Chondrocyte (in vitro differentiated cells): ENCODE measurements around the gene SAE1. TPM values are rescaled to one million over a fixed set of nuclear protein-coding genes. Genes with fewer than 3 reads are reported as not detected.
A peak's percentile ranks its signal among the peaks of the same experiment; 100 is the strongest.

Experiments
- DNase-seq: peaks from one replicate; pipeline ENCODE4 v3.0.0; 2021; ENCODE audit warnings: mixed read lengths, low spot score
- H3K27ac Mint-ChIP-seq: one replicate; pipeline ENCODE4 v1.8.0; 2021; ENCODE audit warnings: mild to moderate bottlenecking, moderate library complexity, mixed read lengths; ENCODE audit not compliant: unreplicated experiment
- H3K27me3 Mint-ChIP-seq: 2 replicates; pipeline ENCODE4 v1.8.0; 2021; ENCODE audit warnings: low read depth, mixed read lengths
- H3K36me3 Mint-ChIP-seq: 2 replicates; pipeline ENCODE4 v1.8.0; 2021; ENCODE audit warnings: low read depth, mixed read lengths
- H3K4me1 Mint-ChIP-seq: 2 replicates; pipeline ENCODE4 v1.8.0; 2021; ENCODE audit warnings: low read depth, mild to moderate bottlenecking, mixed read lengths
- H3K4me3 Mint-ChIP-seq: one replicate; pipeline ENCODE4 v1.8.0; 2021; ENCODE audit warnings: mild to moderate bottlenecking, moderate library complexity, mixed read lengths; ENCODE audit not compliant: unreplicated experiment
- H3K9me3 Mint-ChIP-seq: 2 replicates; pipeline ENCODE4 v1.8.0; 2021; ENCODE audit warnings: low read depth, mixed read lengths
- total RNA-seq: library from RNA; stranded (reverse); gene quantifications from 3 replicates; pipeline ENCODE4 v1.2.1, GENCODE V29; 2021
- TF ChIP-seq, protein P1 (sequence below): fragments of 200-600 bp; sonication (generic); IDR thresholded peaks from 2 replicates; pipeline ENCODE4 v1.5.0; 2021; ENCODE audit warnings: antibody characterized with exemption, mild to moderate bottlenecking, moderate library complexity

SAE1 gene
- total RNA-seq, 1 donor from 2014 or later: 91.2 TPM

DNA sequence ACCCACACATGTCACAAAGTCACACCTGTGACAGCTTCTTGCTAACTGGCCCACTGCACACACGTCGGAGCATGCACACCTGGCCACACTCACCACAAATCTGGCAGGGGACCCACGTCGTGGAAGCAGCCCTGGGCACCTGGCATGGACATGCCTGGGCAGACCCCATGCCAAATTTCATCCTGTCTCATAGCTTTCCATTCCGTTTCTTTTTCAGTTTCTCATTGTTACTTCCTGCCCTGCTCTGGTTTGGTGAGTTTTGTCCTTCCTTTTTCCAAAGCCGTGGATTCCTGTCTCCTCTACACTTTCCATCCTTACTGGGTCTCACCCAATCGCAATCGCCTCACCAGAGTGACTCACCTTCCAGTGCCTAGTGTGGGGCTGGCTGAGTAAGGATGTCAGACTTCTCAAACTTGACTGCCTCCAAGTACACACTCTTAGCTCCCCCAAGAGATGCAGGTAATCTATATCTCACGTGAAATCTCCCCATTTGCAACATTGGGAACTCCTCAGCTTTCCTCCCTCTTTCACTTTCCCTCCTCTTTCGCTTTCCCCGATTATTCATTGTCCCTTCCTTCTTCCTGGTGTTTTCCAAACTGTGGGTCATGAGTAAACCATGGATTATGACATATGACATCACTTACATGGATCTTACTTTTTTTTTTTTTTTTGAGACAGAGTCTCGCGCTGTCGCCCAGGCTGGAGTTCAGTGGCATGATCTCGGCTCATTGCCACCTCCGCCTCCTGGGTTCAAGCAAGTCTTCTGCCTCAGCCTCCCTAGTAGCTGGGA, 102.0 kb downstream of the SAE1 start:
- H3K4me3 Mint-ChIP-seq: peak overlapping the region; percentile 63
- no peaks in the 10 kb centered on the region for H3K36me3 Mint-ChIP-seq
- no peaks in the 10 kb centered on the region for H3K9me3 Mint-ChIP-seq
- TF ChIP-seq, protein P1, sequence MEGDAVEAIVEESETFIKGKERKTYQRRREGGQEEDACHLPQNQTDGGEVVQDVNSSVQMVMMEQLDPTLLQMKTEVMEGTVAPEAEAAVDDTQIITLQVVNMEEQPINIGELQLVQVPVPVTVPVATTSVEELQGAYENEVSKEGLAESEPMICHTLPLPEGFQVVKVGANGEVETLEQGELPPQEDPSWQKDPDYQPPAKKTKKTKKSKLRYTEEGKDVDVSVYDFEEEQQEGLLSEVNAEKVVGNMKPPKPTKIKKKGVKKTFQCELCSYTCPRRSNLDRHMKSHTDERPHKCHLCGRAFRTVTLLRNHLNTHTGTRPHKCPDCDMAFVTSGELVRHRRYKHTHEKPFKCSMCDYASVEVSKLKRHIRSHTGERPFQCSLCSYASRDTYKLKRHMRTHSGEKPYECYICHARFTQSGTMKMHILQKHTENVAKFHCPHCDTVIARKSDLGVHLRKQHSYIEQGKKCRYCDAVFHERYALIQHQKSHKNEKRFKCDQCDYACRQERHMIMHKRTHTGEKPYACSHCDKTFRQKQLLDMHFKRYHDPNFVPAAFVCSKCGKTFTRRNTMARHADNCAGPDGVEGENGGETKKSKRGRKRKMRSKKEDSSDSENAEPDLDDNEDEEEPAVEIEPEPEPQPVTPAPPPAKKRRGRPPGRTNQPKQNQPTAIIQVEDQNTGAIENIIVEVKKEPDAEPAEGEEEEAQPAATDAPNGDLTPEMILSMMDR: no peak
- no peaks in the 10 kb centered on the region for H3K27me3 Mint-ChIP-seq
- DNase-seq: no peak
- H3K4me1 Mint-ChIP-seq: peaks cover 19% of the 10 kb centered on the region
- peak overlapping the region; percentile 89 for H3K27ac Mint-ChIP-seq

DNA sequence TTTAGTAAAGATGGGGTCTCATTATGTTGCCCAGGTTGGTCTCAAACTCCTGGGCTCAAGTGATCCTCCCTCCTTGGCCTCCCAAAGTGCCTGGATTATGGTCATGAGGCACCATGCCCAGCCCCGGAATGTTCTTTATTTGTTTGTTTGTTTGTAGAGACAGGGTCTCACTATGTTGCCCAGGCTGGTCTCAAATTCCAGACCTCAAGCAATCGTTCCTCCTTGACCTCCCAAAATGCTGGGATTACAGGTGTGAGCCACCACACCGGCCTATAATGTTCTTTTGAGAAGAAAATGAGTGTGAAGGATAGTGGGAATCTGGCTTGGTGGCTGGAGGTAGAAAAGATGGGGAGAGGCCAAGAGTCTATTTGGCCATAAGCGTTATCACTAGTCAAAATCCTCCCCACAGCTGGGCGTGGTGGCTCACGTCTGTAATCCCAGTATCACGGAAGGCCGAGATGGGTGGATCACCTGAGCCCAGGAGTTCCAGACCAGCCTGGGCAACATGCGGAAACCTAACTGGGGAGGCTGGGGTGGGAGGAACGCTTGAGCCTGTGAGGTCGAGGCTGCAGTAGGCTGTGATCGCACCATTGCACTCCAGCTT, 105.5 kb downstream of the SAE1 start:
- Mint-ChIP-seq H3K9me3 (no peaks in the 10 kb centered on the region), H3K36me3 (no peaks in the 10 kb centered on the region), H3K4me3 (no peak overlapping the region), H3K27ac (no peak overlapping the region), H3K27me3 (no peaks in the 10 kb centered on the region), H3K4me1 (peaks cover 31% of the 10 kb centered on the region)
- DNase-seq: no peak
- TF ChIP-seq, protein P1: no peak

DNA sequence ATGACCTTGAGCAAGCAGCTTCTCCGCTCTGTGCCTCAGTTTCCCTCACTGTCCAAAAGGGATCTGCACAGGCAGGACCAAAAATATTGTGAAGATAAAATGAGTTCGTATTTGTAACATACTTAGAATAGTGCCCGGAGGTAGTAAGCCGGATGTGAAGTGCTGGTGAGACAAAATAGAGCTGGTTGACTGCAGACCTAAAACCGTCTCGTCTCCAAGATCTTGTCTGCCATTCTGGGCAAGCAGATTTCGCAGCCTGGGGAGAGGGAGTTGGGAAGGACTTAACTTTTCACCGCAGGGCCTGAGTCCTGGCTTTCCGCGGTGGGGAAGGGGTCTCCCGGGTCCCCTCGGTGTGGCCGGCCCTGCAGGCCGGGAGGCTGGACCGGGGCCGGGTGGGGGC, 108.5 kb downstream of the SAE1 start:
- no peaks in the 10 kb centered on the region for H3K36me3 Mint-ChIP-seq
- no peaks in the 10 kb centered on the region for H3K27me3 Mint-ChIP-seq
- DNase-seq: no peak
- peak overlapping the region; percentile 60 for H3K4me3 Mint-ChIP-seq
- no peaks in the 10 kb centered on the region for H3K9me3 Mint-ChIP-seq
- TF ChIP-seq, protein P1: no peak
- peaks cover 23% of the 10 kb centered on the region for H3K4me1 Mint-ChIP-seq
- H3K27ac Mint-ChIP-seq: no peak overlapping the region

DNA sequence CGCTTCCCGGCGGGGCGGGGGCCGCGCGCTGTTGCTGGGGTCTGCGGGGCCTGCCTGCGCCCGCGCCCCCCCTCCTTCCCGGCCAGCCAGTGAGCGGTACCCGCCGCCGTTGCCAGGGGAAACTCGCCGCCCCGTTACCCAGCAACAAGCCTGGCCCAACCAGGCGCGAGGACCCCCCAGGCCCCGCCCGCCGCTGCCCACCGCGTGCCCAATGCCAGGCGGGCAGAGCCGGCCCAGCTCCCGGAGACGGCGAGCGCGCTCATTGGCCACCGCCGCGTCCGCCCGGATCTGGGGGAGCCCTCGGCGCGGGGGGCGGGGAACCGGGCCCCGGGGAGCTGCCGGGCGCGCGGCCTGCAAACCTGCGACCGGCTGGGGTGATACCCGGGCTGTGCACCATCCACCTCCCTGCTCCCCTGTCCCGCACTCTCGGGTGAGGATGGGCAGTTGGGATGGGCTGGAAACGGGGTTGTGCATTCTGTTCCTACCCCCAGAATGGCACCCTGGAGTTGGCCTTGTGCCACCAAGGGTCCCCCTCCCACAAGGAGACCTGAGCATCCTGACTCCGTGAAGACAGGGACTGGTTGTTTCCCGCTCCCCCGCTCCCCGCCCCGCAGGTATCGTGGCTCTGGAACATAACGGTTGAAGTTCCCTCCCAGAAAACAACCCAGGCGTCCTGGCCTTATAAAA, 109.1 kb downstream of the SAE1 start:
- peak; percentile 95 for DNase-seq
- Mint-ChIP-seq H3K4me3 (peak overlapping the region; percentile 40), H3K9me3 (no peaks in the 10 kb centered on the region)

GRCh38 chr19:47240556-47240955, 109.9 kb downstream of the SAE1 start:
- TF ChIP-seq, protein P1: no peak
- no peak for DNase-seq
- H3K4me3 Mint-ChIP-seq: peak overlapping the region; percentile 25
- peaks cover 36% of the 10 kb centered on the region for H3K4me1 Mint-ChIP-seq
- H3K27ac Mint-ChIP-seq: peak overlapping the region; percentile 36
- H3K36me3 Mint-ChIP-seq: no peaks in the 10 kb centered on the region
- H3K9me3 Mint-ChIP-seq: no peaks in the 10 kb centered on the region
- H3K27me3 Mint-ChIP-seq: no peaks in the 10 kb centered on the region

More for the DNA sequence above, 109.1 kb downstream of the SAE1 start:
- Mint-ChIP-seq H3K4me1 (peaks cover 29% of the 10 kb centered on the region), H3K27ac (peak overlapping the region; percentile 17), H3K36me3 (no peaks in the 10 kb centered on the region), H3K27me3 (no peaks in the 10 kb centered on the region)
- TF ChIP-seq, protein P1: no peak
